ENCODE measurements around the gene EPHB1.
"Not testable (repeated sequence)": the region's sequence is repeated elsewhere in the genome, so short reads cannot be mapped to it uniquely, and the experiment has no call there.

The EPHB1 gene

GRCh38 chr3:135057996-135058395, 262.9 kb downstream of the EPHB1 start:
- TF ChIP-seq TOX (CRISPR knock-in tag; IDR thresholded peaks at IDR 0.05; ENCODE audit: borderline replicate concordance) (no peak), ZNF70 (CRISPR knock-in tag; IDR thresholded peaks at IDR 0.05) (no peak), GLIS3 (CRISPR knock-in tag; IDR thresholded peaks at IDR 0.05) (no peak), TSHZ2 (CRISPR knock-in tag; IDR thresholded peaks at IDR 0.05) (no peak), ZNF565 (CRISPR knock-in tag; conservative IDR thresholded peaks at IDR 0.05; ENCODE audit: low read depth) (no peak), PATZ1 (CRISPR knock-in tag; IDR thresholded peaks at IDR 0.05; ENCODE audit: borderline replicate concordance) (no peak), OSR1 (CRISPR knock-in tag; IDR thresholded peaks at IDR 0.05) (no peak), ZFP30 (CRISPR knock-in tag; IDR thresholded peaks at IDR 0.05) (no peak), ZFP3 (CRISPR knock-in tag; IDR thresholded peaks at IDR 0.05) (no peak)
- TF ChIP-seq, protein P1, sequence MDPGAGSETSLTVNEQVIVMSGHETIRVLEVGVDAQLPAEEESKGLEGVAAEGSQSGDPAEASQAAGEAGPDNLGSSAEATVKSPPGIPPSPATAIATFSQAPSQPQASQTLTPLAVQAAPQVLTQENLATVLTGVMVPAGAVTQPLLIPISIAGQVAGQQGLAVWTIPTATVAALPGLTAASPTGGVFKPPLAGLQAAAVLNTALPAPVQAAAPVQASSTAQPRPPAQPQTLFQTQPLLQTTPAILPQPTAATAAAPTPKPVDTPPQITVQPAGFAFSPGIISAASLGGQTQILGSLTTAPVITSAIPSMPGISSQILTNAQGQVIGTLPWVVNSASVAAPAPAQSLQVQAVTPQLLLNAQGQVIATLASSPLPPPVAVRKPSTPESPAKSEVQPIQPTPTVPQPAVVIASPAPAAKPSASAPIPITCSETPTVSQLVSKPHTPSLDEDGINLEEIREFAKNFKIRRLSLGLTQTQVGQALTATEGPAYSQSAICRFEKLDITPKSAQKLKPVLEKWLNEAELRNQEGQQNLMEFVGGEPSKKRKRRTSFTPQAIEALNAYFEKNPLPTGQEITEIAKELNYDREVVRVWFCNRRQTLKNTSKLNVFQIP (CRISPR knock-in tag; IDR thresholded peaks at IDR 0.05; ENCODE audit: borderline replicate concordance, low read depth), result no peak
- TF ChIP-seq, protein P2, sequence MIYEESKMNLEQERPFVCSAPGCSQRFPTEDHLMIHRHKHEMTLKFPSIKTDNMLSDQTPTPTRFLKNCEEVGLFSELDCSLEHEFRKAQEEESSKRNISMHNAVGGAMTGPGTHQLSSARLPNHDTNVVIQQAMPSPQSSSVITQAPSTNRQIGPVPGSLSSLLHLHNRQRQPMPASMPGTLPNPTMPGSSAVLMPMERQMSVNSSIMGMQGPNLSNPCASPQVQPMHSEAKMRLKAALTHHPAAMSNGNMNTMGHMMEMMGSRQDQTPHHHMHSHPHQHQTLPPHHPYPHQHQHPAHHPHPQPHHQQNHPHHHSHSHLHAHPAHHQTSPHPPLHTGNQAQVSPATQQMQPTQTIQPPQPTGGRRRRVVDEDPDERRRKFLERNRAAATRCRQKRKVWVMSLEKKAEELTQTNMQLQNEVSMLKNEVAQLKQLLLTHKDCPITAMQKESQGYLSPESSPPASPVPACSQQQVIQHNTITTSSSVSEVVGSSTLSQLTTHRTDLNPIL (CRISPR knock-in tag; IDR thresholded peaks at IDR 0.05; ENCODE audit: low read depth), result no peak
- peak; percentile 27; the same call in 2 of the 3 replicates for ATAC-seq

DNA sequence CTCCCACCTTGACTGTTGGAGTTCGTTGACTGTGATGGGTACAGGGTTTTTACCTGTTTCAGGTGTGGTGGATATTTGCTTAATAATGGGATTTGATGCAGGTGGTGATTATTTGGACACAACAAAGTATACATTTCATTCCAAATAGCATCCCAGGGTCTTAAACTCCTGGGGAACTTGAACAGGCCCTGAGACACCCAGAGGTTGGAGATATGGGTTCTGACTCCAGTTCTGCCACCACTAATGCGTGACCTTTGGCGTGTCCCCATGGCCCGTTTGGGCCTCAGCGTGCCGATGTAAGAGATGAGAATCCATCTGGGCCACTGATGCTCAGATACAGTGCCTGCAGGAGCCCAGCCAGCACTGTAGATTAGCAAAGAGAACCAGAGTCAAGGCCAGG, 264.5 kb downstream of the EPHB1 start:
- TF ChIP-seq ZNF70 (CRISPR knock-in tag; IDR thresholded peaks at IDR 0.05), result no peak
- no peak for TF ChIP-seq ARNTL (CRISPR knock-in tag; IDR thresholded peaks at IDR 0.05; ENCODE audit: borderline replicate concordance, low read depth)
- TF ChIP-seq ZNF565 (CRISPR knock-in tag; conservative IDR thresholded peaks at IDR 0.05; ENCODE audit: low read depth), result no peak
- TF ChIP-seq PPARA (CRISPR knock-in tag; IDR thresholded peaks at IDR 0.05; ENCODE audit: borderline replicate concordance), result no peak
- no peak for TF ChIP-seq RARB (CRISPR knock-in tag; IDR thresholded peaks at IDR 0.05)
- no peak for ATAC-seq

DNA sequence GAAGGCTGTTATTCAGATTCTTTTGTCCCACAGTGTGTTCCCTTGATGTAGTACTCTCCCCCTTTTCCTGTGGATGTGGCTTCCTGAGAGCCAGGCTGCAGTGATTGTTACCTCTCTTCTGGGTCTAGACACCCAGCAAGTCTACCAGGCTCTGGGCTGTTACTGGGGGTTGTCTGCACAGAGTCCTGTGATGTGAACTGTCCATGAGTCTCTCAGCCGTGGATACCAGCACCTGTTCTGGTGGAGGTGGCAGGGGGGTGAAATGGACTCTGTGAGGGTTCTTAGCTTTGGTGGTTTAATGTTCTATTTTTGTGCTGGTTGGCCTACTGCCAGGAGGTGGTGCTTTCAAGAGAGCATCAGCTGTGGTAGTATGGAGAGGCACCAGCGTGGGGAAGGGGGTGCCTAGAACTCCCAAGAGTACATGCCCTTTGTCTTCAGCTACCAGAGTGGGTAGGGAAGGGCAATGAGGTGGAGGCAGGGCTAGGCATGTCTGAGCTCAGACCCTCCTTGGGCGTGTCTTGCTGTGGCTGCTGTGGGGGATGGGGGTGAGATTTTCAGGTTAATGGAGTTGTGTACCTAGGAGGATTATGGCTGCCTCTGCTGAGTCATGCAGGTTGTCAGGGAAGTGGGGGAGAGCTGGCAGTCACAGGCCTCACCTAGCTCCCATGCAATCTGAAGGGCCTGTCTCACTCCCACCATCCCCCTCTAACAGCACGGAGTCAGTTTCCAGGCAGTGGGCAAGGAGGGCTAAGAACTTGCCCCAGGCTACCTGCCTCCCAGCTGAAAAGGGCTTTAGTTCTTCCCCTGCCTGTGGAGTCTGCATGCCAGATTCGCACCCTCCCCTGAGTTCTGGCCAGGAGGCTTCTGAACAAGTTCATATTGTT, 272.0 kb downstream of the EPHB1 start:
- ATAC-seq, result not testable (repeated sequence)

DNA sequence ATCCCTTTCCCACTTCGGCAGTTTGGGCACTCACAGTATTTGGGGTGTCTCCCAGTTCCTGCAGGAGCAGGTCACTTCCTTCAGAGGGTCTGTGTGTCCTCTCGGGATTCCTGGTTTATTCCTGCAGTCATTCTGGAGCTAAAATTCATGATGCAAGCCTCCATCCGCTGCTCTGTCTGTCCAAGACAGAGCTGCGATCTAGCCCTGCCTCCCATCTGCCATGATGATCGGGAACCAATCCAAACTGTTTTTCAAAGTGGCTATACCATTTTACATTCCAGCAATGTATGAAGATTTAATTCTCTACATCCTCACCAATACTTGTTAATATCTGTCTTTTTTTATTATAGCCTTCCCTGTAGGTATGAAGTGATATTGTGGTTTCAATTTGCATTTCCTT, 273.0 kb downstream of the EPHB1 start:
- no peak for ATAC-seq
- TF ChIP-seq ZNF70 (CRISPR knock-in tag; IDR thresholded peaks at IDR 0.05), result no peak
- TF ChIP-seq OSR1 (CRISPR knock-in tag; IDR thresholded peaks at IDR 0.05), result no peak
- TF ChIP-seq RARB (CRISPR knock-in tag; IDR thresholded peaks at IDR 0.05), result no peak
- TF ChIP-seq TSHZ2 (CRISPR knock-in tag; IDR thresholded peaks at IDR 0.05), result no peak
- TF ChIP-seq ZFP30 (CRISPR knock-in tag; IDR thresholded peaks at IDR 0.05), result no peak
- TF ChIP-seq ARNTL (CRISPR knock-in tag; IDR thresholded peaks at IDR 0.05; ENCODE audit: borderline replicate concordance, low read depth), result no peak
- TF ChIP-seq ZNF8 (CRISPR knock-in tag; IDR thresholded peaks at IDR 0.05), result no peak
- TF ChIP-seq TOX (CRISPR knock-in tag; IDR thresholded peaks at IDR 0.05; ENCODE audit: borderline replicate concordance), result no peak
- TF ChIP-seq TCF4 (CRISPR knock-in tag; IDR thresholded peaks at IDR 0.05; ENCODE audit: borderline replicate concordance), result no peak
- no peak for TF ChIP-seq GLIS3 (CRISPR knock-in tag; IDR thresholded peaks at IDR 0.05)
- TF ChIP-seq PATZ1 (CRISPR knock-in tag; IDR thresholded peaks at IDR 0.05; ENCODE audit: borderline replicate concordance), result no peak
- no peak for TF ChIP-seq PPARA (CRISPR knock-in tag; IDR thresholded peaks at IDR 0.05; ENCODE audit: borderline replicate concordance)
- TF ChIP-seq CSDC2 (CRISPR knock-in tag; IDR thresholded peaks at IDR 0.05), result no peak
- TF ChIP-seq ISL1 (CRISPR knock-in tag; IDR thresholded peaks at IDR 0.05), result no peak
- TF ChIP-seq, protein P1 (CRISPR knock-in tag; IDR thresholded peaks at IDR 0.05; ENCODE audit: borderline replicate concordance, low read depth), result no peak
- TF ChIP-seq SNAI2 (CRISPR knock-in tag; IDR thresholded peaks at IDR 0.05), result no peak

All from SK-N-SH treated with all-trans-retinoic acid at 6 μM for 48 hours (cell line).